Measurements from ENCODE around the gene SLC2A13.

The SLC2A13 gene

GRCh38 chr12:39892146-39892545 is 213.7 kb downstream of the SLC2A13 start:
- no peak overlapping the region for H3K27ac ChIP-seq (ENCODE audit: insufficient read depth, low read length, poor library complexity, severe bottlenecking)
- H3K36me3 ChIP-seq (ENCODE audit: control insufficient read depth, insufficient read depth, low read length): no peaks in the 10 kb centered on the region
- no peaks in the 10 kb centered on the region for H3K27me3 ChIP-seq (replicated peaks; ENCODE audit: control insufficient read depth, insufficient read depth, low read length, poor library complexity, severe bottlenecking)
- no peaks in the 10 kb centered on the region for H3K4me1 ChIP-seq (ENCODE audit: control insufficient read depth, insufficient read depth, low read length, poor library complexity, severe bottlenecking)
- H3K4me3 ChIP-seq (ENCODE audit: insufficient read depth, low read depth, low read length, poor library complexity, severe bottlenecking): no peak overlapping the region
- no peak for DNase-seq
- no peaks in the 10 kb centered on the region for H3K9me3 ChIP-seq (ENCODE audit: control insufficient read depth, low read length)

- Histone ChIP-seq H3K27ac (ENCODE audit: insufficient read depth, low read length, poor library complexity, severe bottlenecking) (no peak overlapping the region), H3K4me1 (ENCODE audit: control insufficient read depth, insufficient read depth, low read length, poor library complexity, severe bottlenecking) (no peaks in the 10 kb centered on the region), H3K4me3 (ENCODE audit: insufficient read depth, low read depth, low read length, poor library complexity, severe bottlenecking) (no peak overlapping the region), H3K9me3 (ENCODE audit: control insufficient read depth, low read length) (no peaks in the 10 kb centered on the region), H3K36me3 (ENCODE audit: control insufficient read depth, insufficient read depth, low read length) (no peaks in the 10 kb centered on the region), H3K27me3 (replicated peaks; ENCODE audit: control insufficient read depth, insufficient read depth, low read length, poor library complexity, severe bottlenecking) (no peaks in the 10 kb centered on the region)
- DNase-seq: no peak
Measured at GRCh38 chr12:39887856-39888255, 218.0 kb downstream of the SLC2A13 start.

GRCh38 chr12:39886106-39886505 is 219.8 kb downstream of the SLC2A13 start:
- no peak for DNase-seq
- no peak overlapping the region for H3K27ac ChIP-seq (ENCODE audit: insufficient read depth, low read length, poor library complexity, severe bottlenecking)
- H3K36me3 ChIP-seq (ENCODE audit: control insufficient read depth, insufficient read depth, low read length): no peaks in the 10 kb centered on the region
- no peaks in the 10 kb centered on the region for H3K4me1 ChIP-seq (ENCODE audit: control insufficient read depth, insufficient read depth, low read length, poor library complexity, severe bottlenecking)
- H3K4me3 ChIP-seq (ENCODE audit: insufficient read depth, low read depth, low read length, poor library complexity, severe bottlenecking): no peak overlapping the region
- no peaks in the 10 kb centered on the region for H3K27me3 ChIP-seq (replicated peaks; ENCODE audit: control insufficient read depth, insufficient read depth, low read length, poor library complexity, severe bottlenecking)
- no peaks in the 10 kb centered on the region for H3K9me3 ChIP-seq (ENCODE audit: control insufficient read depth, low read length)

- no peak for DNase-seq
- H3K4me1 ChIP-seq (ENCODE audit: control insufficient read depth, insufficient read depth, low read length, poor library complexity, severe bottlenecking): no peaks in the 10 kb centered on the region
- no peaks in the 10 kb centered on the region for H3K36me3 ChIP-seq (ENCODE audit: control insufficient read depth, insufficient read depth, low read length)
- H3K4me3 ChIP-seq (ENCODE audit: insufficient read depth, low read depth, low read length, poor library complexity, severe bottlenecking): no peak overlapping the region
- H3K9me3 ChIP-seq (ENCODE audit: control insufficient read depth, low read length): no peaks in the 10 kb centered on the region
- H3K27me3 ChIP-seq (replicated peaks; ENCODE audit: control insufficient read depth, insufficient read depth, low read length, poor library complexity, severe bottlenecking): no peaks in the 10 kb centered on the region
- no peak overlapping the region for H3K27ac ChIP-seq (ENCODE audit: insufficient read depth, low read length, poor library complexity, severe bottlenecking)
Measured at GRCh38 chr12:39884616-39885125, 221.2 kb downstream of the SLC2A13 start.

- no peaks in the 10 kb centered on the region for H3K36me3 ChIP-seq (ENCODE audit: control insufficient read depth, insufficient read depth, low read length)
- no peaks in the 10 kb centered on the region for H3K27me3 ChIP-seq (replicated peaks; ENCODE audit: control insufficient read depth, insufficient read depth, low read length, poor library complexity, severe bottlenecking)
- no peaks in the 10 kb centered on the region for H3K4me1 ChIP-seq (ENCODE audit: control insufficient read depth, insufficient read depth, low read length, poor library complexity, severe bottlenecking)
- DNase-seq: no peak
- no peaks in the 10 kb centered on the region for H3K9me3 ChIP-seq (ENCODE audit: control insufficient read depth, low read length)
- H3K27ac ChIP-seq (ENCODE audit: insufficient read depth, low read length, poor library complexity, severe bottlenecking): no peak overlapping the region
- H3K4me3 ChIP-seq (ENCODE audit: insufficient read depth, low read depth, low read length, poor library complexity, severe bottlenecking): no peak overlapping the region
Measured at GRCh38 chr12:39883411-39883810, 222.5 kb downstream of the SLC2A13 start.

GRCh38 chr12:39878753-39879152 is 227.1 kb downstream of the SLC2A13 start:
- Histone ChIP-seq H3K9me3 (ENCODE audit: control insufficient read depth, low read length) (no peaks in the 10 kb centered on the region), H3K4me3 (ENCODE audit: insufficient read depth, low read depth, low read length, poor library complexity, severe bottlenecking) (no peak overlapping the region), H3K4me1 (ENCODE audit: control insufficient read depth, insufficient read depth, low read length, poor library complexity, severe bottlenecking) (no peaks in the 10 kb centered on the region), H3K27ac (ENCODE audit: insufficient read depth, low read length, poor library complexity, severe bottlenecking) (no peak overlapping the region), H3K36me3 (ENCODE audit: control insufficient read depth, insufficient read depth, low read length) (no peaks in the 10 kb centered on the region), H3K27me3 (replicated peaks; ENCODE audit: control insufficient read depth, insufficient read depth, low read length, poor library complexity, severe bottlenecking) (no peaks in the 10 kb centered on the region)
- DNase-seq: no peak

GRCh38 chr12:39875721-39876120 is 230.2 kb downstream of the SLC2A13 start:
- no peaks in the 10 kb centered on the region for H3K4me1 ChIP-seq (ENCODE audit: control insufficient read depth, insufficient read depth, low read length, poor library complexity, severe bottlenecking)
- no peaks in the 10 kb centered on the region for H3K27me3 ChIP-seq (replicated peaks; ENCODE audit: control insufficient read depth, insufficient read depth, low read length, poor library complexity, severe bottlenecking)
- no peaks in the 10 kb centered on the region for H3K36me3 ChIP-seq (ENCODE audit: control insufficient read depth, insufficient read depth, low read length)
- DNase-seq: no peak
- H3K27ac ChIP-seq (ENCODE audit: insufficient read depth, low read length, poor library complexity, severe bottlenecking): no peak overlapping the region
- no peak overlapping the region for H3K4me3 ChIP-seq (ENCODE audit: insufficient read depth, low read depth, low read length, poor library complexity, severe bottlenecking)
- H3K9me3 ChIP-seq (ENCODE audit: control insufficient read depth, low read length): no peaks in the 10 kb centered on the region

- H3K4me3 ChIP-seq (ENCODE audit: insufficient read depth, low read depth, low read length, poor library complexity, severe bottlenecking): no peak overlapping the region
- no peaks in the 10 kb centered on the region for H3K4me1 ChIP-seq (ENCODE audit: control insufficient read depth, insufficient read depth, low read length, poor library complexity, severe bottlenecking)
- DNase-seq: no peak
- H3K36me3 ChIP-seq (ENCODE audit: control insufficient read depth, insufficient read depth, low read length): no peaks in the 10 kb centered on the region
- H3K9me3 ChIP-seq (ENCODE audit: control insufficient read depth, low read length): no peaks in the 10 kb centered on the region
- no peaks in the 10 kb centered on the region for H3K27me3 ChIP-seq (replicated peaks; ENCODE audit: control insufficient read depth, insufficient read depth, low read length, poor library complexity, severe bottlenecking)
- H3K27ac ChIP-seq (ENCODE audit: insufficient read depth, low read length, poor library complexity, severe bottlenecking): no peak overlapping the region
Measured at GRCh38 chr12:39874785-39875184, 231.1 kb downstream of the SLC2A13 start.

- no peaks in the 10 kb centered on the region for H3K9me3 ChIP-seq (ENCODE audit: control insufficient read depth, low read length)
- no peaks in the 10 kb centered on the region for H3K27me3 ChIP-seq (replicated peaks; ENCODE audit: control insufficient read depth, insufficient read depth, low read length, poor library complexity, severe bottlenecking)
- H3K4me3 ChIP-seq (ENCODE audit: insufficient read depth, low read depth, low read length, poor library complexity, severe bottlenecking): no peak overlapping the region
- no peaks in the 10 kb centered on the region for H3K4me1 ChIP-seq (ENCODE audit: control insufficient read depth, insufficient read depth, low read length, poor library complexity, severe bottlenecking)
- DNase-seq: no peak
- H3K36me3 ChIP-seq (ENCODE audit: control insufficient read depth, insufficient read depth, low read length): no peaks in the 10 kb centered on the region
- no peak overlapping the region for H3K27ac ChIP-seq (ENCODE audit: insufficient read depth, low read length, poor library complexity, severe bottlenecking)
Measured at GRCh38 chr12:39873065-39873464, 232.8 kb downstream of the SLC2A13 start.

GRCh38 chr12:39872425-39872824 is 233.5 kb downstream of the SLC2A13 start:
- DNase-seq: no peak
- no peak overlapping the region for H3K4me3 ChIP-seq (ENCODE audit: insufficient read depth, low read depth, low read length, poor library complexity, severe bottlenecking)
- no peaks in the 10 kb centered on the region for H3K27me3 ChIP-seq (replicated peaks; ENCODE audit: control insufficient read depth, insufficient read depth, low read length, poor library complexity, severe bottlenecking)
- H3K36me3 ChIP-seq (ENCODE audit: control insufficient read depth, insufficient read depth, low read length): no peaks in the 10 kb centered on the region
- H3K4me1 ChIP-seq (ENCODE audit: control insufficient read depth, insufficient read depth, low read length, poor library complexity, severe bottlenecking): no peaks in the 10 kb centered on the region
- H3K9me3 ChIP-seq (ENCODE audit: control insufficient read depth, low read length): no peaks in the 10 kb centered on the region
- no peak overlapping the region for H3K27ac ChIP-seq (ENCODE audit: insufficient read depth, low read length, poor library complexity, severe bottlenecking)

GRCh38 chr12:39868328-39868725 is 237.6 kb downstream of the SLC2A13 start:
- DNase-seq: no peak
- Histone ChIP-seq H3K27ac (ENCODE audit: insufficient read depth, low read length, poor library complexity, severe bottlenecking) (no peak overlapping the region), H3K4me3 (ENCODE audit: insufficient read depth, low read depth, low read length, poor library complexity, severe bottlenecking) (no peak overlapping the region), H3K36me3 (ENCODE audit: control insufficient read depth, insufficient read depth, low read length) (no peaks in the 10 kb centered on the region), H3K27me3 (replicated peaks; ENCODE audit: control insufficient read depth, insufficient read depth, low read length, poor library complexity, severe bottlenecking) (no peaks in the 10 kb centered on the region), H3K4me1 (ENCODE audit: control insufficient read depth, insufficient read depth, low read length, poor library complexity, severe bottlenecking) (no peaks in the 10 kb centered on the region), H3K9me3 (ENCODE audit: control insufficient read depth, low read length) (no peaks in the 10 kb centered on the region)
